ENCODE results near the gene RNF166. TPM values are rescaled to one million over a fixed set of nuclear protein-coding genes. Genes with fewer than 3 reads are reported as not detected.
A peak's percentile ranks its signal among the peaks of the same experiment; 100 is the strongest.

Gene RNF166
- total and polyA plus RNA-seq, 2 of the 13 experiments (the other 11 are each of a cell fraction or from before 2014, with no cell fraction given), result 21.4 to 23.0 TPM

- peak; percentile 35; the same call in 1 of the 2 replicates for TF ChIP-seq HIC2 (CRISPR knock-in tag; IDR thresholded peaks at IDR 0.05; ENCODE audit: low read depth)
- TF ChIP-seq ZNF382 (CRISPR knock-in tag; IDR thresholded peaks at IDR 0.05; ENCODE audit: borderline replicate concordance), result no peak
- peak; percentile 49; the same call in 1 of the 2 replicates for TF ChIP-seq ZNF605 (CRISPR knock-in tag; IDR thresholded peaks at IDR 0.05)
- TF ChIP-seq STAG1 (CRISPR knock-in tag; IDR thresholded peaks at IDR 0.05), result peak; percentile 76
- TF ChIP-seq ZNF580 (CRISPR knock-in tag; IDR thresholded peaks at IDR 0.05; ENCODE audit: borderline replicate concordance, low read depth), result peak; percentile 74; the same call in 1 of the 2 replicates
- TF ChIP-seq NFE2L1 (CRISPR knock-in tag; IDR thresholded peaks at IDR 0.05; ENCODE audit: borderline replicate concordance), result no peak
- TF ChIP-seq MAF1 (CRISPR knock-in tag; IDR thresholded peaks at IDR 0.05; ENCODE audit: borderline replicate concordance), result 0 out of 2 replicates have a peak, but pooled peaks have one; percentile 45
- TF ChIP-seq FOSL1 (CRISPR knock-in tag; IDR thresholded peaks at IDR 0.05; ENCODE audit: borderline replicate concordance), result no peak
- no peak for TF ChIP-seq YEATS4 (CRISPR knock-in tag; IDR thresholded peaks at IDR 0.05; ENCODE audit: borderline replicate concordance)
- 0 out of 2 replicates have a peak, but pooled peaks have one; percentile 27 for TF ChIP-seq ZSCAN29 (CRISPR knock-in tag; conservative IDR thresholded peaks at IDR 0.05)
- no peak for TF ChIP-seq SYNCRIP (IDR thresholded peaks at IDR 0.05; ENCODE audit: insufficient read depth, low read depth, low read length)
- TF ChIP-seq FOXK1 (CRISPR knock-in tag; IDR thresholded peaks at IDR 0.05; ENCODE audit: borderline replicate concordance, low read depth), result no peak
- TF ChIP-seq ERF (CRISPR knock-in tag; IDR thresholded peaks at IDR 0.05), result peak; percentile 49; the same call in 1 of the 2 replicates
- peak; percentile 86 for TF ChIP-seq ZNF883 (CRISPR knock-in tag; IDR thresholded peaks at IDR 0.05; ENCODE audit: not compliant biosample characterization)
- peak; percentile 55; the same call in 1 of the 2 replicates for TF ChIP-seq KDM5B (CRISPR knock-in tag; IDR thresholded peaks at IDR 0.05; ENCODE audit: borderline replicate concordance)
- TF ChIP-seq IRX3 (CRISPR knock-in tag; IDR thresholded peaks at IDR 0.05; ENCODE audit: borderline replicate concordance, low read depth), result no peak
- 0 out of 2 replicates have a peak, but pooled peaks have one; percentile 66 for TF ChIP-seq ZNF572 (CRISPR knock-in tag; IDR thresholded peaks at IDR 0.05)
- TF ChIP-seq CTCF (CRISPR knock-in tag; IDR thresholded peaks at IDR 0.05), result peak; percentile 93
- peak; percentile 94 for TF ChIP-seq RAD21 (CRISPR knock-in tag; IDR thresholded peaks at IDR 0.05)
- no peak for TF ChIP-seq NONO (IDR thresholded peaks at IDR 0.05)
- peak; percentile 82 for TF ChIP-seq NONO (CRISPR knock-in tag; conservative IDR thresholded peaks at IDR 0.05)
- TF ChIP-seq CBX2 (IDR thresholded peaks at IDR 0.05; ENCODE audit: low read depth, low read length), result no peak
- TF ChIP-seq CBX2 (CRISPR knock-in tag; IDR thresholded peaks at IDR 0.05; ENCODE audit: low read depth), result no peak
- TF ChIP-seq MAZ (IDR thresholded peaks at IDR 0.05; ENCODE audit: borderline replicate concordance, low read depth, low read length), result peak; percentile 31; the same call in 1 of the 2 replicates
- peak; percentile 70 for TF ChIP-seq MAZ (CRISPR knock-in tag; IDR thresholded peaks at IDR 0.05; ENCODE audit: low read depth)
- TF ChIP-seq ZFAT (CRISPR knock-in tag; conservative IDR thresholded peaks at IDR 0.05), result no peak
Measured at GRCh38 chr16:88737298-88738150, 31.3 kb upstream of the RNF166 start (continued).
